Activated naive CD4-positive, alpha-beta T cell treated with anti-CD3 and anti-CD28 coated beads, Interleukin-2, amount 10 ng/mL, durations not matched to agents 7 days and 5 days (primary cell): ENCODE measurements around the gene SMAD3.
A peak's percentile ranks its signal among the peaks of the same experiment; 100 is the strongest.

ENCODE experiments used
- CTCF ChIA-PET: fragments of 350-600 bp; sonication (Branson Sonifier 250); formaldehyde crosslinking; loops from one replicate; lab custom pipeline; 2021; ENCODE audit warnings: antibody characterized with exemption; lab: Charles Lee
- DNase-seq: peaks from one replicate; pipeline ENCODE4 v3.0.0-alpha.2; 2020
- H3K27ac Mint-ChIP-seq: one replicate; pipeline ENCODE4 v1.8.0; 2021; ENCODE audit warnings: mild to moderate bottlenecking, moderate library complexity, mixed read lengths
- H3K27me3 Mint-ChIP-seq: one replicate; pipeline ENCODE4 v1.8.0; 2021; ENCODE audit warnings: mild to moderate bottlenecking, mixed read lengths
- H3K36me3 Mint-ChIP-seq: one replicate; pipeline ENCODE4 v1.8.0; 2021; ENCODE audit warnings: mixed read lengths
- H3K4me1 Mint-ChIP-seq: one replicate; pipeline ENCODE4 v1.8.0; 2021; ENCODE audit warnings: mixed read lengths
- H3K4me3 Mint-ChIP-seq: one replicate; pipeline ENCODE4 v1.8.0; 2021; ENCODE audit warnings: mild to moderate bottlenecking, moderate library complexity, mixed read lengths
- H3K9me3 Mint-ChIP-seq: one replicate; pipeline ENCODE4 v1.8.0; 2021; ENCODE audit warnings: mixed read lengths

Gene SMAD3

GRCh38 chr15:67184208-67184925 lies 119.0 kb downstream of the SMAD3 start:
- H3K27me3 Mint-ChIP-seq = no peaks in the 10 kb centered on the region
- H3K4me3 Mint-ChIP-seq = no peak overlapping the region
- H3K4me1 Mint-ChIP-seq = peaks cover 13% of the 10 kb centered on the region
- CTCF ChIA-PET = no interaction called here
- no peak for DNase-seq
- peaks cover 69% of the 10 kb centered on the region for H3K36me3 Mint-ChIP-seq
- no peak overlapping the region for H3K27ac Mint-ChIP-seq
- H3K9me3 Mint-ChIP-seq = no peaks in the 10 kb centered on the region

DNA sequence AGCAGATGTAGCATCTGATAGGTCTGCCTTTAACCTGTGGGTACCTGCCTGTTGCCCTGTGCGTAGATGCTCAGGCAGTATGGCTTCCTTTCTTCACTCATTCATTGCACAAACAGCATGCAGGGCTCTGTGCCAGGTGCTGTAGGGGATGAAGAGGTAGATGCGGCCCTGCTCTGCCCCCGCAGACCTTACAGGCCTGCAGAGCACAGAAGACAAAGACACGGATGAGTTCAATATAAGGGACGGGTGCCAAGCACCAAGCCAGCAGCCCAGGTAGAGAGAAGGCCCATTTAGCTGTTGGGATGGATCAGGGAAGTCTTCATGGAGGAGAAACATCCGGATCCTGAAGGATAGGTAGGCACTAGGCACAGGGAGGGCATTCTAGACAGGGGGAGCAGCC lies 119.6 kb downstream of the SMAD3 start:
- no peaks in the 10 kb centered on the region for H3K27me3 Mint-ChIP-seq
- no peaks in the 10 kb centered on the region for H3K9me3 Mint-ChIP-seq
- no peak overlapping the region for H3K4me3 Mint-ChIP-seq
- CTCF ChIA-PET = no interaction called here
- H3K27ac Mint-ChIP-seq = peak overlapping the region; percentile 70
- peaks cover 69% of the 10 kb centered on the region for H3K36me3 Mint-ChIP-seq
- peaks cover 7% of the 10 kb centered on the region for H3K4me1 Mint-ChIP-seq
- no peak for DNase-seq

- Mint-ChIP-seq H3K4me3 (no peak overlapping the region), H3K27me3 (no peaks in the 10 kb centered on the region), H3K4me1 (peaks cover 7% of the 10 kb centered on the region), H3K36me3 (peaks cover 72% of the 10 kb centered on the region), H3K27ac (peak overlapping the region; percentile 63), H3K9me3 (no peaks in the 10 kb centered on the region)
- DNase-seq = no peak
- CTCF ChIA-PET = no interaction called here
Observed at GRCh38 chr15:67185621-67186225, 120.3 kb downstream of the SMAD3 start.

- CTCF ChIA-PET = no interaction called here
- DNase-seq = no peak
- H3K36me3 Mint-ChIP-seq = peaks cover 76% of the 10 kb centered on the region
Observed at GRCh38 chr15:67186226-67186649, 120.8 kb downstream of the SMAD3 start.

GRCh38 chr15:67186688-67187087 lies 121.3 kb downstream of the SMAD3 start:
- H3K36me3 Mint-ChIP-seq = peaks cover 77% of the 10 kb centered on the region
- peak overlapping the region; percentile 63 for H3K27ac Mint-ChIP-seq
- CTCF ChIA-PET = no interaction called here
- no peaks in the 10 kb centered on the region for H3K9me3 Mint-ChIP-seq
- DNase-seq = no peak
- peaks cover 7% of the 10 kb centered on the region for H3K4me1 Mint-ChIP-seq
- no peak overlapping the region for H3K4me3 Mint-ChIP-seq
- no peaks in the 10 kb centered on the region for H3K27me3 Mint-ChIP-seq

More at GRCh38 chr15:67186226-67186649, 120.8 kb downstream of the SMAD3 start:
- Mint-ChIP-seq H3K4me1 (peaks cover 7% of the 10 kb centered on the region), H3K27ac (peak overlapping the region; percentile 63), H3K27me3 (no peaks in the 10 kb centered on the region), H3K9me3 (no peaks in the 10 kb centered on the region), H3K4me3 (no peak overlapping the region)

DNA sequence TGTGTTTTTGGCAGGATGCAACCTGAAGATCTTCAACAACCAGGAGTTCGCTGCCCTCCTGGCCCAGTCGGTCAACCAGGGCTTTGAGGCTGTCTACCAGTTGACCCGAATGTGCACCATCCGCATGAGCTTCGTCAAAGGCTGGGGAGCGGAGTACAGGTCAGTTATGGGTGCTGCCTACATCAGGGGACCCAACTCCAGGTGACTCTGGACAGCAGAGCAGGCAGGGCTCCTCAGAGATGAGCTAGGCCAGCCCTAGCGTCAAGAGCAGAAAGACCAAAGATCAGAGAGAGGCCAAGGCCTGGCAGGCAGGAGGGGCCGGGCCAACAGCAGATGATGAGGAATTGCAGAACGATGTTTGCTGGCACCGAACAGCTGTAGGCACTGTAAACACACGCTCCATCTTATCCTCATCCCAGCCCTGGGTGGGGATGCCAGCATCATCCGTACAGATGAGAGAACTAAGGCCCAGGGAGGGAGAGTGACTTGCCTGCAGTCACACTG lies 122.0 kb downstream of the SMAD3 start:
- no peak for DNase-seq
- CTCF ChIA-PET = interaction anchor here (1.2 kb wide), 1 partner anchor 241 kb away, joined by 4 read pairs; no protein-coding TSS in a partner anchor
- no peaks in the 10 kb centered on the region for H3K27me3 Mint-ChIP-seq
- H3K4me3 Mint-ChIP-seq = no peak overlapping the region
- peaks cover 7% of the 10 kb centered on the region for H3K4me1 Mint-ChIP-seq
- H3K36me3 Mint-ChIP-seq = peaks cover 78% of the 10 kb centered on the region
- H3K27ac Mint-ChIP-seq = peak overlapping the region; percentile 45
- H3K9me3 Mint-ChIP-seq = no peaks in the 10 kb centered on the region

DNA sequence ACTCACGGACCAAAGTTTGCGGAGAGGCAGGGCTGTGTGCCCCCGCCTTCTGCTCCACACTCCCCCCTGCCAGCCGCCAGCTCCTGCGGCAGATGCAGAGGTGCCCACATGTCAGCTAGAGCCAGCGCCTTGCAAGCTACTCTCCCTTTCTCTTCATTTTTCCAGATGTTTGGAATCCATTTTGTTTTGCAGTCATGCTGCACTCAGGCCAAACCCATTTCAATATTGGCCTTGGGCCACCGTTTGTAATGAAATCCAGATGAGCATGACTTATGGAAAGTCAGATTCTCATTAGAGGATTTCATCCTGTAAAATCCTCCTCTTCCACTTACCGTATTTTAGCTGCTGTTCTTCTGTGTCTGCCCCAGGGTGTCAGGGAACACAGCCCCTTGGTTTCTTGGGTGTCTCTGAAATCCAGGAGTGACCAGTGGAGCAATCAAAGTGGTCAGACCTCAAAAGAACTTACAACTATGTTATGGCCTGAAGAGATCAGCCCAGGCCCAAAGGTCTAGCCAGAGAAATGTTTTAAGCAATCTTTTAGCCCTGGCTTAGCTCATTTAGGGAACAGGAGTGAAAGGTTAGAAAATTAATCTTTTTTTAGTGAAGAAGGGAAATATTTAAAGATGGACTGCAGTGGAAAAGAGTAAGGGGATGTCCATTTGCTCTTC lies 123.3 kb downstream of the SMAD3 start:
- no peaks in the 10 kb centered on the region for H3K27me3 Mint-ChIP-seq
- no peak overlapping the region for H3K4me3 Mint-ChIP-seq
- H3K9me3 Mint-ChIP-seq = no peaks in the 10 kb centered on the region
- CTCF ChIA-PET = no interaction called here
- H3K36me3 Mint-ChIP-seq = peaks cover 79% of the 10 kb centered on the region
- DNase-seq = no peak
- peak overlapping the region; percentile 11 for H3K27ac Mint-ChIP-seq
- peaks cover 7% of the 10 kb centered on the region for H3K4me1 Mint-ChIP-seq

DNA sequence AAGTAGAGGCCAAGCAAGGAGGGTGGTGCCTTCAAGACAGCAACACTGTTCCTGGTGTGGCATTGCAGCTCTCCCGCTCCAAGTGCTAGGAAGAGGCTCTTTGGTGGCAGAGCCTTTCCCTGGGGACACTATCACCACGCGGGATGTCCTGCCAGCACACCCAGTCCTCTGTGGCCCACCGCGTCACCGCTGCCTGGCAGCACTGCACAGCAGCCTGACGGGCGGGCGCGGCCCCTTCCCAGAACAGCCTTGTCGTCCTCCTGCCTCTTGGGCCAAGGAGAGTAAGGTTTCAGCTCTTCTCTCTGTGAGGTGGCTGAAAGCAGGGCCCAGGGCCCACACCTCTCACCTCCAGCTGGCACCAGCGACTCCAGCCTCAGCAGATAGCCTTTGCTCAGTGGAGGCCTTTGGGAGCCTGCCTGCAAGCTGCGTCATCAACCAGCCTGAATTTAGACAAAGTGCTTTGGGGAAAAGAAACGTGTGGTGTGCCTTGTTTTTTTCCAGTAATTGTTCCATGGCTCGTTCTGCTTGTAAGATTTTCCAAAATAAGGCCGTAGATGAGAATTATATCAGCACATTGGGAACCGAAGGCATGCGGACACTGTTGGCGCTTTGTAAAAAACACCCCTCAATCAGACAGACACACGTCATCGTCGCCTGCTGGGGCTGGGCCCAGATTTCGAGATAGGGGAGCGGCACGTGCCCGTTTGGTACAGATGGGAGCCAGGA lies 124.1 kb downstream of the SMAD3 start:
- Mint-ChIP-seq H3K27ac (no peak overlapping the region), H3K4me1 (peaks cover 7% of the 10 kb centered on the region), H3K36me3 (peaks cover 82% of the 10 kb centered on the region), H3K4me3 (no peak overlapping the region), H3K9me3 (no peaks in the 10 kb centered on the region), H3K27me3 (no peaks in the 10 kb centered on the region)
- CTCF ChIA-PET = no interaction called here
- no peak for DNase-seq

- no peaks in the 10 kb centered on the region for H3K27me3 Mint-ChIP-seq
- H3K9me3 Mint-ChIP-seq = no peaks in the 10 kb centered on the region
- DNase-seq = no peak
- H3K36me3 Mint-ChIP-seq = peaks cover 78% of the 10 kb centered on the region
- no peak overlapping the region for H3K4me3 Mint-ChIP-seq
- peaks cover 3% of the 10 kb centered on the region for H3K4me1 Mint-ChIP-seq
- CTCF ChIA-PET = no interaction called here
- H3K27ac Mint-ChIP-seq = no peak overlapping the region
Observed at GRCh38 chr15:67190326-67190725, 124.9 kb downstream of the SMAD3 start.

DNA sequence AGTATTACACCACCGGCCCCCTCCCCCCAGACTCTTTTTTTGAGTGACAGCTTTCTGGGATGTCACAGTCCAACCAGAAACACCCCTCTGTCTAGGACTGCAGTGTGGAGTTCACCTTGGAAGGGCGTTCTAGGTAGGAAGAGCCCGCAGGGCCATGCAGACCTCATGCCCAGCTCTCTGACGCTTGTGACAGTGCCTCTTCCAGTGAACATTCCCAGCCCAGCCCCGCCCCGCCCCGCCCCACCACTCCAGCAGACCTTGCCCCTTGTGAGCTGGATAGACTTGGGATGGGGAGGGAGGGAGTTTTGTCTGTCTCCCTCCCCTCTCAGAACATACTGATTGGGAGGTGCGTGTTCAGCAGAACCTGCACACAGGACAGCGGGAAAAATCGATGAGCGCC lies 125.4 kb downstream of the SMAD3 start:
- Mint-ChIP-seq H3K36me3 (peaks cover 78% of the 10 kb centered on the region), H3K9me3 (no peaks in the 10 kb centered on the region), H3K27ac (no peak overlapping the region), H3K4me3 (no peak overlapping the region), H3K27me3 (no peaks in the 10 kb centered on the region), H3K4me1 (no peaks in the 10 kb centered on the region)
- no peak for DNase-seq
- CTCF ChIA-PET = no interaction called here

DNA sequence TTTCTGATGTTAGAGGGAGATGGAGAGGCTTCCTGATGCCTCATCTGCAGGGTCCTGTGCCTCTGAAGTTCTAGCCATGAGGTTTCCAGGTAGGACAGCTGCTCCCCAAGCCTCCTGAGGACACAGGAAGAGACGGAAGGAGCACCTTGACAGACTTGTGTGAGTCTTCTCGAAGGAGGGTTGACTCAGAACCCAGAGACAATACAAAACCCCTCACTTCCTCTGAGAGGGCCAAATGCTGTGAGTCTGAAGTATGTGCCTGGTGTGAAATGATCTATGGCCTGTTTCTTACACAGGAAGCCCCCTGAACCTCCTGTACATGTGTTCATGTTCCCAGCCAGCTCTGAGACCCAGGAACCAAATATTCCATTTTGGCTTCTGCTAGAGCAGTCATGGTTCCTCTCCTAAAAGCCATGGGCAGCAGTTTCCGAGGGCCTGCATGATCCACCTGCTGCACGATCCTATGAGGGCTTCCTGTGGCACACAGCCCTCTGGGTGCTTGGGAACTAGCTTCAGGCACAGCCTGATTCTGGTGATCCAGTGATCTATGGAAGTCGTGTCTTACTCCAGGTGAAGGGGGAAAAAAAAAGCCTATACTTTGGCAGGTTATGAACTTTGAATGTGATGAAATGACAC lies 126.9 kb downstream of the SMAD3 start:
- Mint-ChIP-seq H3K27ac (peak overlapping the region; percentile 40), H3K9me3 (no peaks in the 10 kb centered on the region), H3K4me1 (peaks cover 4% of the 10 kb centered on the region), H3K36me3 (peaks cover 74% of the 10 kb centered on the region), H3K27me3 (no peaks in the 10 kb centered on the region), H3K4me3 (no peak overlapping the region)
- CTCF ChIA-PET = no interaction called here
- no peak for DNase-seq

DNA sequence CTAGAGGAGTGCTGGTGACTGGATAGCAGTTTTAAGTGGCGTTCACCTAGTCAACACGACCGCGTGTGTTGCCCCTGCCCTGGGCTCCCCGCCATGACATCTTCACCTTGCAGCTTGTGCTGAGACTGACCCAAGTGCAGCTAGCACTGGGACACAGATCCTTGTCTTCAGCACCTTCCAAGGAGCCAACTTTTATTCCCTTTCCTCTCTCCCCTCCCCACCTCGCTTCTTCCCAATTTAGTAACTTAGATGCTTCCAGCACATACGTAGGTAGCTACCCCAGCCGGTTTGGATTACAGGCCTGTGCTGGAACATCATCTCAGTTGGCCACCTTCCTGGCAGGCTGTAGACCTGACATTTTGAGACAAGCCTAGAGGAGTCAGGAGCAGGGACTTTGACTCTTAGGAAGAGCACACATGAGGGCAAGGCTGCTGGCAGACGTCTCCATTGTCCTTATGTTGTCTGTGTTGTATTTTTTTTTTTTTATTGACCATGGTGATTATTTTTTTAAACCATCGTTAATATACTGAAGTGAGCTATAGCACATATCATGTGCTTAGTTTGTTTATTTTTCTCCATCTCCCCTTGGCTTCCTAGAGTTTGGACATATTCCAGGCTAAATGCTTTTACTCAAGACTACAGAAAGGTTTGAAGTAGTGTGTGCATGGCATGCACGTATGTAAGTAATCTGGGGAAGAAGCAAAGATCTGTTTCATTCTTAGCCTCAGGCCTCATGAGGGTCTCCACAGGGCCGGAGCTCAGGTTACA lies 128.0 kb downstream of the SMAD3 start:
- Mint-ChIP-seq H3K9me3 (no peaks in the 10 kb centered on the region), H3K27ac (peak overlapping the region; percentile 58), H3K36me3 (peaks cover 75% of the 10 kb centered on the region), H3K4me1 (peaks cover 15% of the 10 kb centered on the region), H3K27me3 (no peaks in the 10 kb centered on the region), H3K4me3 (no peak overlapping the region)
- CTCF ChIA-PET = interaction anchor here (0.9 kb wide), 1 partner anchor 107 kb away, joined by 3 read pairs; no protein-coding TSS in a partner anchor
- DNase-seq = no peak
